ENCODE results near the gene ZNF804B. TPM values are rescaled to one million over a fixed set of nuclear protein-coding genes. Genes with fewer than 3 reads are reported as not detected.

The ZNF804B gene
- total RNA-seq, 1 experiment from 2014 or later: not detected

GRCh38 chr7:89247207-89247606 is 487.7 kb downstream of the ZNF804B start:
- DNase-seq: no peak
- no peaks in the 10 kb centered on the region for H3K9me3 ChIP-seq

GRCh38 chr7:89259085-89259484 is 499.6 kb downstream of the ZNF804B start:
- no peak for DNase-seq
- Histone ChIP-seq H3K36me3 (no peaks in the 10 kb centered on the region), H3K4me3 (no peak overlapping the region), H3K27me3 (no peaks in the 10 kb centered on the region), H3K9me3 (no peaks in the 10 kb centered on the region)

More at GRCh38 chr7:89247207-89247606, 487.7 kb downstream of the ZNF804B start:
- Histone ChIP-seq H3K27me3 (no peaks in the 10 kb centered on the region), H3K4me3 (no peak overlapping the region), H3K36me3 (no peaks in the 10 kb centered on the region)

- no peak for DNase-seq
- no peak overlapping the region for H3K4me3 ChIP-seq
- no peaks in the 10 kb centered on the region for H3K27me3 ChIP-seq
- no peaks in the 10 kb centered on the region for H3K36me3 ChIP-seq
- no peaks in the 10 kb centered on the region for H3K9me3 ChIP-seq
Observed at GRCh38 chr7:89264126-89264525, 504.6 kb downstream of the ZNF804B start.

- Histone ChIP-seq H3K36me3 (no peaks in the 10 kb centered on the region), H3K9me3 (no peaks in the 10 kb centered on the region), H3K4me3 (no peak overlapping the region), H3K27me3 (no peaks in the 10 kb centered on the region)
- no peak for DNase-seq
Observed at GRCh38 chr7:89265631-89266030, 506.1 kb downstream of the ZNF804B start.

- H3K4me3 ChIP-seq: no peak overlapping the region
- H3K36me3 ChIP-seq: no peaks in the 10 kb centered on the region
- H3K9me3 ChIP-seq: no peaks in the 10 kb centered on the region
- no peak for DNase-seq
- no peaks in the 10 kb centered on the region for H3K27me3 ChIP-seq
Observed at GRCh38 chr7:89283302-89283701, 523.8 kb downstream of the ZNF804B start.

GRCh38 chr7:89308535-89308934 is 549.0 kb downstream of the ZNF804B start:
- DNase-seq: no peak
- Histone ChIP-seq H3K36me3 (no peaks in the 10 kb centered on the region), H3K9me3 (no peaks in the 10 kb centered on the region), H3K27me3 (no peaks in the 10 kb centered on the region), H3K4me3 (no peak overlapping the region)

- no peaks in the 10 kb centered on the region for H3K36me3 ChIP-seq
- H3K9me3 ChIP-seq: no peaks in the 10 kb centered on the region
- H3K4me3 ChIP-seq: no peak overlapping the region
- no peak for DNase-seq
- no peaks in the 10 kb centered on the region for H3K27me3 ChIP-seq
Observed at GRCh38 chr7:89311886-89312285, 552.4 kb downstream of the ZNF804B start.

GRCh38 chr7:89312551-89312950 is 553.1 kb downstream of the ZNF804B start:
- Histone ChIP-seq H3K36me3 (no peaks in the 10 kb centered on the region), H3K9me3 (no peaks in the 10 kb centered on the region), H3K4me3 (no peak overlapping the region), H3K27me3 (no peaks in the 10 kb centered on the region)
- DNase-seq: no peak

- H3K4me3 ChIP-seq: no peak overlapping the region
- no peak for DNase-seq
- H3K36me3 ChIP-seq: no peaks in the 10 kb centered on the region
- H3K9me3 ChIP-seq: no peaks in the 10 kb centered on the region
- H3K27me3 ChIP-seq: no peaks in the 10 kb centered on the region
Observed at GRCh38 chr7:89316584-89317251, 557.2 kb downstream of the ZNF804B start.

- H3K36me3 ChIP-seq: no peaks in the 10 kb centered on the region
- no peak overlapping the region for H3K4me3 ChIP-seq
- no peaks in the 10 kb centered on the region for H3K9me3 ChIP-seq
- H3K27me3 ChIP-seq: no peaks in the 10 kb centered on the region
- no peak for DNase-seq
Observed at GRCh38 chr7:89332026-89332425, 572.5 kb downstream of the ZNF804B start.

- Histone ChIP-seq H3K9me3 (no peaks in the 10 kb centered on the region), H3K27me3 (no peaks in the 10 kb centered on the region), H3K4me3 (no peak overlapping the region), H3K36me3 (no peaks in the 10 kb centered on the region)
- DNase-seq: no peak
Observed at GRCh38 chr7:89334797-89335196, 575.3 kb downstream of the ZNF804B start.

GRCh38 chr7:89335490-89335889 is 576.0 kb downstream of the ZNF804B start:
- no peak overlapping the region for H3K4me3 ChIP-seq
- H3K36me3 ChIP-seq: no peaks in the 10 kb centered on the region
- H3K27me3 ChIP-seq: no peaks in the 10 kb centered on the region
- DNase-seq: no peak
- no peaks in the 10 kb centered on the region for H3K9me3 ChIP-seq

GRCh38 chr7:89336121-89336520 is 576.6 kb downstream of the ZNF804B start:
- Histone ChIP-seq H3K36me3 (no peaks in the 10 kb centered on the region), H3K4me3 (no peak overlapping the region), H3K9me3 (no peaks in the 10 kb centered on the region), H3K27me3 (no peaks in the 10 kb centered on the region)
- DNase-seq: no peak

GRCh38 chr7:89339748-89340147 is 580.2 kb downstream of the ZNF804B start:
- Histone ChIP-seq H3K9me3 (no peaks in the 10 kb centered on the region), H3K36me3 (no peaks in the 10 kb centered on the region), H3K4me3 (no peak overlapping the region), H3K27me3 (no peaks in the 10 kb centered on the region)
- no peak for DNase-seq

GRCh38 chr7:89357121-89357520 is 597.6 kb downstream of the ZNF804B start:
- DNase-seq: no peak
- H3K36me3 ChIP-seq: no peaks in the 10 kb centered on the region

GRCh38 chr7:89377219-89377618 is 617.7 kb downstream of the ZNF804B start:
- Histone ChIP-seq H3K36me3 (no peaks in the 10 kb centered on the region), H3K9me3 (no peaks in the 10 kb centered on the region), H3K27me3 (no peaks in the 10 kb centered on the region), H3K4me3 (no peak overlapping the region)
- no peak for DNase-seq

More at GRCh38 chr7:89357121-89357520, 597.6 kb downstream of the ZNF804B start:
- Histone ChIP-seq H3K4me3 (no peak overlapping the region), H3K9me3 (no peaks in the 10 kb centered on the region; the same call in 1 of the 2 replicates), H3K27me3 (no peaks in the 10 kb centered on the region)

GRCh38 chr7:89385411-89385810 is 625.9 kb downstream of the ZNF804B start:
- no peak for DNase-seq
- Histone ChIP-seq H3K4me3 (no peak overlapping the region), H3K27me3 (no peaks in the 10 kb centered on the region), H3K9me3 (no peaks in the 10 kb centered on the region), H3K36me3 (no peaks in the 10 kb centered on the region)

Measured in MG63 (cell line).